Kasumi-1 (cell line): Measurements from ENCODE around the gene MGAT5B.

ENCODE experiments used
- DNase-seq, 2 experiments: peaks; one replicate each; lab custom pipeline; 2025; lab: John Stamatoyannopoulos, UW

MGAT5B gene

GRCh38 chr17:76927577-76927976 lies 59.4 kb downstream of the MGAT5B start:
- DNase-seq, result no peak

GRCh38 chr17:76927982-76928381 lies 59.8 kb downstream of the MGAT5B start:
- DNase-seq, result no peak

GRCh38 chr17:76929148-76929547 lies 60.9 kb downstream of the MGAT5B start:
- no peak for DNase-seq

GRCh38 chr17:76929601-76930000 lies 61.4 kb downstream of the MGAT5B start:
- no peak for DNase-seq

- DNase-seq, result no peak
Measured at GRCh38 chr17:76930107-76930506, 61.9 kb downstream of the MGAT5B start.

GRCh38 chr17:76932402-76933333 lies 64.5 kb downstream of the MGAT5B start:
- no peak for DNase-seq

- no peak for DNase-seq
Measured at GRCh38 chr17:76934561-76935320, 66.5 kb downstream of the MGAT5B start.

GRCh38 chr17:76935331-76935730 lies 67.1 kb downstream of the MGAT5B start:
- DNase-seq, result no peak

GRCh38 chr17:76937238-76937637 lies 69.0 kb downstream of the MGAT5B start:
- no peak for DNase-seq

GRCh38 chr17:76938009-76938408 lies 69.8 kb downstream of the MGAT5B start:
- no peak for DNase-seq

GRCh38 chr17:76940295-76940694 lies 72.1 kb downstream of the MGAT5B start:
- DNase-seq, result no peak

GRCh38 chr17:76940738-76941350 lies 72.6 kb downstream of the MGAT5B start:
- peak in 1 of 2 experiments; percentile 7 for DNase-seq

GRCh38 chr17:76943202-76943601 lies 75.0 kb downstream of the MGAT5B start:
- DNase-seq, result no peak

GRCh38 chr17:76943781-76944213 lies 75.6 kb downstream of the MGAT5B start:
- no peak for DNase-seq

GRCh38 chr17:76944477-76944876 lies 76.3 kb downstream of the MGAT5B start:
- DNase-seq, result no peak

- no peak for DNase-seq
Measured at GRCh38 chr17:76946111-76946771, 78.0 kb downstream of the MGAT5B start.

GRCh38 chr17:76946772-76947135 lies 78.5 kb downstream of the MGAT5B start:
- no peak for DNase-seq

- DNase-seq, result no peak
Measured at GRCh38 chr17:76947309-76947708, 79.1 kb downstream of the MGAT5B start.

- no peak for DNase-seq
Measured at GRCh38 chr17:76947771-76948170, 79.6 kb downstream of the MGAT5B start.

- no peak for DNase-seq
Measured at GRCh38 chr17:76948301-76948700, 80.1 kb downstream of the MGAT5B start.

GRCh38 chr17:76948726-76949342 lies 80.6 kb downstream of the MGAT5B start:
- DNase-seq, result no peak
